ENCODE results near the gene ERBB3.

ERBB3 gene

GRCh38 chr12:56102683-56103065 is 22.7 kb downstream of the ERBB3 start:
- TF ChIP-seq ARNT (IDR thresholded peaks at IDR 0.05), result no peak
- no peak for TF ChIP-seq TARDBP (IDR thresholded peaks at IDR 0.05)
- no peak for TF ChIP-seq LEF1 (IDR thresholded peaks at IDR 0.05; ENCODE audit: borderline replicate concordance)
- no peak for TF ChIP-seq NFRKB (IDR thresholded peaks at IDR 0.05)
- TF ChIP-seq FOXM1 (IDR thresholded peaks at IDR 0.05; ENCODE audit: borderline replicate concordance), result no peak
- TF ChIP-seq FOXK2 (IDR thresholded peaks at IDR 0.05), result no peak
- TF ChIP-seq BHLHE40 (IDR thresholded peaks at IDR 0.05; ENCODE audit: borderline replicate concordance), result no peak
- TF ChIP-seq SUZ12 (IDR thresholded peaks at IDR 0.05), result no peak
- no peak for TF ChIP-seq ZNF384 (IDR thresholded peaks at IDR 0.05)
- TF ChIP-seq PKNOX1 (IDR thresholded peaks at IDR 0.05), result no peak
- TF ChIP-seq HDGF (IDR thresholded peaks at IDR 0.05; ENCODE audit: borderline replicate concordance), result no peak
- TF ChIP-seq CTBP1 (IDR thresholded peaks at IDR 0.05; ENCODE audit: borderline replicate concordance), result no peak
- ChIA-PET POLR2A (interaction anchor here (1.0 to 6.1 kb wide), 4 partner anchors 12 to 56 kb away, joined by 4 to 65 read pairs (median 12); partner anchors contain the start of genes ERBB3 and ESYT1), CTCF (interaction anchor here (1.4 kb wide), 1 partner anchor 18 kb away, joined by 6 read pairs; no protein-coding TSS in a partner anchor)
- DNase-seq (ENCODE audit: extremely low spot score), result no peak

GRCh38 chr12:56103066-56103711 is 23.2 kb downstream of the ERBB3 start:
- CTCF ChIA-PET, result no interaction called here
- POLR2A ChIA-PET, result interaction anchor here (1.0 to 6.1 kb wide), 12 partner anchors 8 to 346 kb away, joined by 4 to 122 read pairs (median 10); partner anchors contain the start of genes CNPY2, ERBB3, RAB5B and RNF41
- DNase-seq (ENCODE audit: extremely low spot score), result no peak
- TF ChIP-seq FOXA1 (IDR thresholded peaks at IDR 0.05) (no peak), ARNT (IDR thresholded peaks at IDR 0.05) (no peak), CTBP1 (IDR thresholded peaks at IDR 0.05; ENCODE audit: borderline replicate concordance) (no peak), ELF4 (IDR thresholded peaks at IDR 0.05) (no peak), TARDBP (IDR thresholded peaks at IDR 0.05) (no peak), L3MBTL2 (conservative IDR thresholded peaks at IDR 0.05) (no peak), PKNOX1 (IDR thresholded peaks at IDR 0.05) (no peak), ZNF384 (IDR thresholded peaks at IDR 0.05) (no peak), FOXK2 (IDR thresholded peaks at IDR 0.05) (no peak), SP1 (IDR thresholded peaks at IDR 0.05) (no peak), LEF1 (IDR thresholded peaks at IDR 0.05; ENCODE audit: borderline replicate concordance) (no peak), BHLHE40 (IDR thresholded peaks at IDR 0.05; ENCODE audit: borderline replicate concordance) (no peak)

GRCh38 chr12:56103823-56104108 is 23.8 kb downstream of the ERBB3 start:
- no peak for DNase-seq (ENCODE audit: extremely low spot score)
- POLR2A ChIA-PET, result interaction anchor here (0.6 to 6.1 kb wide), 27 partner anchors 9 to 345 kb away, joined by 3 to 122 read pairs (median 5); partner anchors contain the start of genes CNPY2, ERBB3, ESYT1 and RAB5B
- TF ChIP-seq ZNF384 (IDR thresholded peaks at IDR 0.05) (no peak), CTBP1 (IDR thresholded peaks at IDR 0.05; ENCODE audit: borderline replicate concordance) (no peak), PKNOX1 (IDR thresholded peaks at IDR 0.05) (no peak), LEF1 (IDR thresholded peaks at IDR 0.05; ENCODE audit: borderline replicate concordance) (no peak), FOXA1 (IDR thresholded peaks at IDR 0.05) (no peak), HDGF (IDR thresholded peaks at IDR 0.05; ENCODE audit: borderline replicate concordance) (no peak), BHLHE40 (IDR thresholded peaks at IDR 0.05; ENCODE audit: borderline replicate concordance) (no peak), FOXM1 (IDR thresholded peaks at IDR 0.05; ENCODE audit: borderline replicate concordance) (no peak), L3MBTL2 (conservative IDR thresholded peaks at IDR 0.05) (no peak), ELF4 (IDR thresholded peaks at IDR 0.05) (no peak), TARDBP (IDR thresholded peaks at IDR 0.05) (no peak)
- CTCF ChIA-PET, result interaction anchor here (0.7 to 1.6 kb wide), 4 partner anchors 9 to 86 kb away, joined by 3 to 9 read pairs (median 4); partner anchors contain the start of gene SMARCC2

- CTCF ChIA-PET, result interaction anchor here (0.7 to 1.6 kb wide), 4 partner anchors 9 to 85 kb away, joined by 3 to 9 read pairs (median 4); partner anchors contain the start of gene SMARCC2
- peak; percentile 97 for TF ChIP-seq L3MBTL2 (conservative IDR thresholded peaks at IDR 0.05)
- no peak for TF ChIP-seq FOXA1 (IDR thresholded peaks at IDR 0.05)
- POLR2A ChIA-PET, result interaction anchor here (0.6 to 6.1 kb wide), 28 partner anchors 9 to 345 kb away, joined by 3 to 122 read pairs (median 6); partner anchors contain the start of genes CNPY2, ERBB3, ESYT1 and RAB5B
- DNase-seq (ENCODE audit: extremely low spot score), result peak; percentile 95
Observed at GRCh38 chr12:56104109-56104814, 24.3 kb downstream of the ERBB3 start, which contains the start of gene PA2G4. Gene PA2G4 (plus strand): TSS chr12:56104559. CDS start chr12:56104738, 179 bp downstream.

- no peak for DNase-seq (ENCODE audit: extremely low spot score)
- ChIA-PET POLR2A (interaction anchor here (0.7 to 6.1 kb wide), 15 partner anchors 8 to 366 kb away, joined by 3 to 122 read pairs (median 7); partner anchors contain the start of genes ERBB3, ESYT1, RPL41 and SMARCC2), CTCF (interaction anchor here (1.6 kb wide), 1 partner anchor 85 kb away, joined by 5 read pairs; the partner anchor contains the start of gene SMARCC2)
- TF ChIP-seq FOXA1 (IDR thresholded peaks at IDR 0.05) (no peak), L3MBTL2 (conservative IDR thresholded peaks at IDR 0.05) (peak; percentile 12; the same call in 1 of the 2 replicates), ARNT (IDR thresholded peaks at IDR 0.05) (no peak), CTBP1 (IDR thresholded peaks at IDR 0.05; ENCODE audit: borderline replicate concordance) (no peak), SUZ12 (IDR thresholded peaks at IDR 0.05) (no peak), FOXM1 (IDR thresholded peaks at IDR 0.05; ENCODE audit: borderline replicate concordance) (no peak), FOXK2 (IDR thresholded peaks at IDR 0.05) (no peak)
Observed at GRCh38 chr12:56104815-56105608, 25.0 kb downstream of the ERBB3 start.

Measured in HEK293T (cell line).